Body of pancreas (tissue), 4 donors: ENCODE measurements around the gene CDK18.

Experiments used
- CTCF ChIP-seq, 7 experiments: fragments of 450-650 bp in 4 of 7; fragments of 200-600 bp in 3 of 7; sonication (generic) in 3 of 7; IDR thresholded peaks; one replicate each; pipeline ENCODE4 v1.5.1; 2016 to 2019; ENCODE audit warnings: antibody characterized with exemption in 7 of 7
- POLR2A ChIP-seq, 3 donors: fragments of 450-650 bp; IDR thresholded peaks; one replicate each; pipeline ENCODE4 v1.6.1; 2016; ENCODE audit warnings: antibody characterized with exemption in 3 of 3, mild to moderate bottlenecking in 2 of 3

- TF ChIP-seq CTCF (IDR thresholded peaks at IDR 0.05) (no peak), POLR2A (IDR thresholded peaks at IDR 0.05) (no peak)
Observed at GRCh38 chr1:205483372-205483771, 21.1 kb upstream of the CDK18 start.
